GM12801 (cell line): Measurements from ENCODE around the gene EWSR1.

Experiments used
- TF ChIP-seq, protein P1 (sequence below): IDR thresholded peaks from one replicate; pipeline ENCODE4 v1.5.1; 2011; ENCODE audit warnings: control low read depth; ENCODE audit not compliant: insufficient read length; ENCODE audit errors: extremely low read depth

Gene EWSR1

DNA sequence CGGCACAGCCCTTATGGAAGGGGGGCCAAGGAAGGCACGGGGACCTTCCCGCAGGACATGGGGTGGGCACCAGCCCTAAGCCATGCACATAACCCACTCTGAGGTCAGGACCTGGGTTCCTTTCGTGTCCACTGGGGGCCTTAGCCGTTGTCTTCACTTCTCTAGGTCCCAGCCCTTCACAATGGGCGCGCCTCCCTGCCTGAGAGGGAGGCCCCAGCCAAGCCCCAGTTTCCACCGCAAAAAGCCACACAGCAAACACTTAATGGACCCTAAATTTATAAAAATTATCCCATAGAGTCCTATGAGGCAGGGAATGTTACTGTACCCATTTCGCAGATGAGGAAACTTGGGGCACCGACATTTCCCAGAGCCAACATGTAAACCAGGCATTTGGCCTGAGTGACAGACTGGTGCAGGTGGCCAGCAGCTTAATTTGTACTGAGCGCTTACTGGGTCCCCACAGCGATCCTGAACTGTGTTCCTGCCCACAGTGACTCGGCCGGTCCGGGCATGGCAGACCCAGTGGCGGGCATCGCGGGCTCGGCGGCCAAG lies 39.6 kb downstream of the EWSR1 start:
- TF ChIP-seq, protein P1, sequence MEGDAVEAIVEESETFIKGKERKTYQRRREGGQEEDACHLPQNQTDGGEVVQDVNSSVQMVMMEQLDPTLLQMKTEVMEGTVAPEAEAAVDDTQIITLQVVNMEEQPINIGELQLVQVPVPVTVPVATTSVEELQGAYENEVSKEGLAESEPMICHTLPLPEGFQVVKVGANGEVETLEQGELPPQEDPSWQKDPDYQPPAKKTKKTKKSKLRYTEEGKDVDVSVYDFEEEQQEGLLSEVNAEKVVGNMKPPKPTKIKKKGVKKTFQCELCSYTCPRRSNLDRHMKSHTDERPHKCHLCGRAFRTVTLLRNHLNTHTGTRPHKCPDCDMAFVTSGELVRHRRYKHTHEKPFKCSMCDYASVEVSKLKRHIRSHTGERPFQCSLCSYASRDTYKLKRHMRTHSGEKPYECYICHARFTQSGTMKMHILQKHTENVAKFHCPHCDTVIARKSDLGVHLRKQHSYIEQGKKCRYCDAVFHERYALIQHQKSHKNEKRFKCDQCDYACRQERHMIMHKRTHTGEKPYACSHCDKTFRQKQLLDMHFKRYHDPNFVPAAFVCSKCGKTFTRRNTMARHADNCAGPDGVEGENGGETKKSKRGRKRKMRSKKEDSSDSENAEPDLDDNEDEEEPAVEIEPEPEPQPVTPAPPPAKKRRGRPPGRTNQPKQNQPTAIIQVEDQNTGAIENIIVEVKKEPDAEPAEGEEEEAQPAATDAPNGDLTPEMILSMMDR: no peak

DNA sequence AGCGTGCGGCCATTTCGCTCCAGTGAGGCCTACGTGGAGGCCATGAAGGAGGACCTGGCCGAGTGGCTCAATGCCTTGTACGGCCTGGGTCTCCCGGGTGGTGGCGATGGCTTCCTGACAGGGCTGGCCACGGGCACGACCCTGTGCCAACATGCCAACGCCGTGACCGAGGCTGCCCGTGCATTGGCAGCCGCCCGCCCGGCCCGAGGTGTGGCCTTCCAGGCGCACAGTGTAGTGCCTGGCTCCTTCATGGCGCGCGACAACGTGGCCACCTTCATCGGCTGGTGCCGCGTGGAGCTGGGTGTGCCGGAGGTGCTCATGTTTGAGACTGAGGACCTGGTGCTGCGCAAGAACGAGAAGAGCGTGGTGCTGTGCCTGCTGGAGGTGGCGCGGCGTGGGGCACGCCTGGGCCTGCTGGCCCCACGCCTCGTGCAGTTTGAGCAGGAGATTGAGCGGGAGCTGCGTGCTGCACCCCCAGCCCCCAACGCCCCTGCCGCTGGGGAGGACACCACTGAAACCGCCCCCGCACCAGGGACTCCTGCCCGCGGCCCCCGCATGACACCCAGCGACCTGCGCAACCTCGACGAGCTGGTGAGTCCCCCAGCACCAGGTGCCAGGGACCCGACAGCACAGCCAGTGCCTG lies 40.2 kb downstream of the EWSR1 start:
- TF ChIP-seq, protein P1: no peak

DNA sequence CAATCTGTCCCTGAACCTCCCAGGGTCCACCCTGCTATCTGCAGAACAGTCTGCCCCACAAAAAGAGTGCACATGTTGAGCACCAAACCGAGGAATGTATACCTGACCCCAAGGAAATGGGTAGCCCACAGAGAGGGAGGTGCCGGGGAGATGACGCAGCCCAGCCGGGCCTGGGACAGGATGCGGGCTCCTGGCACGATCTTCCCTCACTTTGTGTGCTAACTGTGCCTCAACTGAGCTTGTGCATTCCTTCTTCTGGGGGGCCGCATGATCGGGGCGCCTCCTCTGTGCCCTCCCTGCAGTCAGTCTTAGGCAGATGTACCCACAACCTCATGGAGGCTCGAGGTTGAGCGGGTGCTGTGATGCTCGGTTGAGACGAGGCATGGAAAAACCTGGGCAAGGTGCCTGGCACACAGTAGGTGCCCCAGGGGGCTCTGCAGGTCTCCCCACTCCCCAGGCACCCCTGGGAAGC lies 40.8 kb downstream of the EWSR1 start:
- TF ChIP-seq, protein P1: no peak

DNA sequence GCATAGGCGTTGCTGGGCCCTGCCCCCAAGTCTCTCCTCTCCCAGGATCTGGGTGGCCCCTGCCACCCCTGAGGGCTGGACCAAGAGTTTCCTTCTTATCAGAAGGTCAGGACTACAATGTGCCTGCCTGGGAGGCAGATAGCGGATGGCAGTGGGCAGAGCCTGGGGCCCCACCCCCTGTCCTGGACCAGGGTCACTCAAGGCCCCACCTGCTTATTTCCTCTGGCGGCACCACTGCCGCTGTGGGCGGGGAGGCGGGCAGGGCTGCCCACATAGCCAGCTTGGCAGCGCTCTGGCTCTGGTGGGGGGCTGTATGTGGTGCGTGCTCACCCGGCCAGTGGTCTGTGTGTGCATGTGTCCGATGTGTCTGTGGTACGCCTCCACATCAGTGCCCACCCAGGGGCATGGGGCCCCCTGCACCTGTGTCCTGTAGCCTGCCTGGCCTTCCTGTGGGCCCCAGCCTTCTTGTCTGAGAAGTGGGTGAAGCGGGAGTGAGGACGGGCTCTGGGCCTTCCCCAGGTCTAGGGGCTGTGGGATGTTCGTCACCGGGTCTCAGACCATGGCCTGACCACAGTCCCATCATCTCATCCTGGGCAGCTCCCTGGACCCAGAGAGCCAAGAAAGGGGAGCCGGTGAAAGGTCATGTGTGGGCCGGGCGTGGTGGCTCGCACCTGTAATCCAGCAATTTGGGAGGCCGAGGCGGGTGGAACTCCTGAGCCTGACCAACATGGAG lies 41.4 kb downstream of the EWSR1 start:
- TF ChIP-seq, protein P1: no peak

DNA sequence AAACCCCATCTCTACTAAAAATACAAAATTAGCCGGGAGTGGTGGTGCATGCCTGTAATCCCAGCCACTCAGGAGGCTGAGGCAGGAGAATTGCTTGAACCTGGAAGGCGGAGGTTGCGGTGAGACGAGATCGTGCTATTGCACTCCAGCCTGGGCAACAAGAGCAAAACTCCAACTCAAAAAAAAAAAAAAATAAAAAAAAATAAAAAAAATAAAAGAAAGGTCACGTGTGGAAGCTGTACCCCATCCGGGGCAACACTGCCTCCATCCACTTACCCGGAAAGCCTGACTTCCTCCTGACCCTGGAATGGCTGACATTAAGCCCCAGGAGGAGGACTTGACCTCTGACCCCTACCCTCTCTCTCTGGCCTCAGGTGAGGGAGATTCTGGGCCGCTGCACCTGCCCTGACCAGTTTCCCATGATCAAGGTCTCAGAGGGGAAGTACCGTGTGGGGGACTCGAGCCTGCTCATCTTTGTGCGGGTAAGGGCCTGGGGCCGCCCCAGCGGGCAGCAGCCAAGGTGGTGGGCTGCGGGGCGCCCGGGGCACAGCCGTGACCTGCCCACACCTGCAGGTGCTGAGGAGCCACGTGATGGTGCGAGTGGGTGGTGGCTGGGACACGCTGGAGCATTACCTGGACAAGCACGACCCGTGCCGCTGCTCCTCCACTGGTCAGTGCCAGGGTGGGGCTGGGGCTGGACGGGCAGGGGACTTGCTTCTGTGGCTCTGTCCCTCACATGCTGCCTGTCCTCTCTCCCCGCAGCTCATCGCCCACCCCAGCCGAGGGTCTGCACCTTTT lies 42.2 kb downstream of the EWSR1 start:
- TF ChIP-seq, protein P1: no peak

DNA sequence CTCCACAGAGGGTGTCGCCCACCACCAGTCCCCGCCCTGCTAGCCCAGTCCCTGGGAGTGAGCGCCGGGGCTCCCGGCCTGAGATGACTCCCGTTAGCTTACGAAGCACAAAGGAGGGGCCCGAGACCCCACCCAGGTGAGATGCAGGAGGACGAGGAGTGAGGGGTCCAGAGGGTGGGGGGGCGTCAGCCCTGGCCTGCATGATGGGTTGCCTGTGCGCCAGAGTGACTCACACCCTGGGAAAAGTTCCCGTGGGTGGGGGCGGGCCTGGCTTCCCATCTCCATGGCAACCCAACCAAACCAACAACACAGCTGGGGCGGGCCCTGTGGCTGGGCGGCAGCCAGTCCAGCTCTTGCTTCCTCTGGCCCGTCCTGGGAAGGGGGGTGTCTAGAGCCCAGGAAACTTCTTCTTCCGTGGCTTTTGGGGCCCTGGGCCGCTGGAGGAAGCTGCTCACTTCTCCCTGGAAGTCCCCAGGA lies 42.8 kb downstream of the EWSR1 start:
- TF ChIP-seq, protein P1: no peak

DNA sequence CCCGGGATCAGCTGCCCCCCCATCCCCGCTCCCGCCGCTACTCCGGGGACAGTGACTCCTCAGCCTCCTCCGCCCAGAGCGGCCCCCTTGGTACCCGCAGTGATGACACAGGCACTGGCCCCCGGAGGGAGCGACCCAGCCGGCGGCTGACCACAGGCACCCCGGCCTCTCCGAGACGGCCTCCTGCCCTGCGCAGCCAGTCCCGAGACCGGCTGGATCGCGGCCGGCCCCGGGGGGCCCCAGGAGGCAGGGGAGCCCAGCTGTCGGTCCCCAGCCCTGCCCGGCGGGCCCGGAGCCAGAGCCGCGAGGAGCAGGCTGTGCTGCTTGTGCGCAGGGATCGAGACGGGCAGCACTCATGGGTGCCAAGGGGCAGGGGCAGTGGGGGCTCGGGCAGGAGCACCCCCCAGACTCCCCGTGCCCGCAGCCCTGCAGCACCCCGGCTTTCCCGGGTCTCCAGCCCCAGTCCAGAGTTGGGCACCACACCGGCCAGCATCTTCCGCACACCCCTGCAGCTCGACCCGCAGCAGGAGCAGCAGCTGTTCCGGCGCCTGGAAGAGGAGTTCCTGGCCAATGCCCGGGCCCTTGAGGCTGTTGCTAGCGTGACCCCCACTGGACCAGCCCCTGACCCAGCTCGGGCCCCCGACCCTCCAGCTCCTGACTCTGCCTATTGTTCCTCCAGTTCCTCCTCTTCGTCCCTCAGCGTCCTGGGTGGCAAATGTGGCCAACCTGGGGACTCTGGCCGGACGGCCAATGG lies 43.6 kb downstream of the EWSR1 start:
- TF ChIP-seq, protein P1: no peak
